C4-2B (cell line): ENCODE measurements around the gene ACAD8.

Experiments used
- ZFX ChIP-seq: fragments of 450-650 bp; IDR thresholded peaks from 2 replicates; pipeline ENCODE4 v1.6.1; 2017
- TF ChIP-seq, protein P1 (sequence below): fragments of 450-650 bp; conservative IDR thresholded peaks from 2 replicates; pipeline ENCODE4 v1.5.1; 2017; ENCODE audit warnings: mild to moderate bottlenecking

- TF ChIP-seq, protein P1, sequence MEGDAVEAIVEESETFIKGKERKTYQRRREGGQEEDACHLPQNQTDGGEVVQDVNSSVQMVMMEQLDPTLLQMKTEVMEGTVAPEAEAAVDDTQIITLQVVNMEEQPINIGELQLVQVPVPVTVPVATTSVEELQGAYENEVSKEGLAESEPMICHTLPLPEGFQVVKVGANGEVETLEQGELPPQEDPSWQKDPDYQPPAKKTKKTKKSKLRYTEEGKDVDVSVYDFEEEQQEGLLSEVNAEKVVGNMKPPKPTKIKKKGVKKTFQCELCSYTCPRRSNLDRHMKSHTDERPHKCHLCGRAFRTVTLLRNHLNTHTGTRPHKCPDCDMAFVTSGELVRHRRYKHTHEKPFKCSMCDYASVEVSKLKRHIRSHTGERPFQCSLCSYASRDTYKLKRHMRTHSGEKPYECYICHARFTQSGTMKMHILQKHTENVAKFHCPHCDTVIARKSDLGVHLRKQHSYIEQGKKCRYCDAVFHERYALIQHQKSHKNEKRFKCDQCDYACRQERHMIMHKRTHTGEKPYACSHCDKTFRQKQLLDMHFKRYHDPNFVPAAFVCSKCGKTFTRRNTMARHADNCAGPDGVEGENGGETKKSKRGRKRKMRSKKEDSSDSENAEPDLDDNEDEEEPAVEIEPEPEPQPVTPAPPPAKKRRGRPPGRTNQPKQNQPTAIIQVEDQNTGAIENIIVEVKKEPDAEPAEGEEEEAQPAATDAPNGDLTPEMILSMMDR: no peak
- no peak for TF ChIP-seq ZFX
These were observed 11.8 kb downstream of the ACAD8 start for GRCh38 chr11:134264966-134265764.
